ENCODE results near the gene KDM4C. TPM values are rescaled to one million over a fixed set of nuclear protein-coding genes. Genes with fewer than 3 reads are reported as not detected.

The KDM4C gene
- total RNA-seq, 4 donors from 2014 or later = 52.1 to 83.6 (median 65.5) TPM

- 0% methylated on average over 24 to 31 of the region's 42 CpGs for WGBS, 2 donors
- no peaks in the 10 kb centered on the region for H3K36me3 ChIP-seq
- H3K27ac ChIP-seq = peak overlapping the region; percentile 93 to 99 (median 98)
- TF ChIP-seq POLR2A (IDR thresholded peaks at IDR 0.05) (peak in 1 of 2 donors; percentile 36), CTCF (IDR thresholded peaks at IDR 0.05) (peak in 1 of 6 experiments; percentile 13)
- no peaks in the 10 kb centered on the region for H3K9me3 ChIP-seq
- H3K4me1 ChIP-seq = peaks cover 7 to 16% of the 10 kb centered on the region in 2 donors
- intact Hi-C loops (cut with DNase I) = loop anchor here (5.0 kb wide), 1 partner anchor 346 kb away; the partner anchor contains the start of gene UHRF2
- H3K27me3 ChIP-seq = no peaks in the 10 kb centered on the region
- peak; percentile 59 to 61 for DNase-seq
- H3K4me3 ChIP-seq (replicated peaks in 1 of 3) = peak overlapping the region; percentile 90 to 98 (median 96)
Observed at GRCh38 chr9:6758498-6759184, 868 bp downstream of the KDM4C start.

- 23 to 27% methylated on average over 27 of the region's 27 CpGs for whole genome bisulfite sequencing, 2 donors
Observed at GRCh38 chr9:6759185-6759977, 1.6 kb downstream of the KDM4C start.

DNA sequence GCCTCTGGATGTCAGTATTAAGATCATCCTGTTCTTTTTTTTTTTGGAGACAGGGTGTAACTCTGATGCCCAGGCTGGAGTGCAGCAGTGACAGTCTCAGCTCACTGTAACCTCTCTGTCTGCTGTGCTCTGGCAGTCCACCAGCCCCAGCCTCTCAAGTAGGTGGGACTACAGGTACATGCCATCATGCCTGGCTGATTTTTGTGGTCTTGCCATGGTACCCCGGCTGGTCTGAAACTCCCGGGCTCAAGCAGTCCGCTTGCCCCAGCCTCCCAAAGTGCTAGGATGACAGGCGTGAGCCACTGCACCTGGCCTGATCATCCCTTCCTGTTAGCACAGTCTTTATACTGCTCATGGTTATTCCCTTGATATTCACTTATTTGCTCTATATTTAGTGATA lies 3.5 kb downstream of the KDM4C start:
- TF ChIP-seq CTCF (IDR thresholded peaks at IDR 0.05) (no peak), POLR2A (IDR thresholded peaks at IDR 0.05) (no peak)
- peak; percentile 78 for DNase-seq
- Histone ChIP-seq H3K4me3 (replicated peaks in 1 of 3) (no peak overlapping the region), H3K36me3 (no peaks in the 10 kb centered on the region), H3K27ac (peak overlapping the region in 1 of 3 donors; percentile 24), H3K27me3 (no peaks in the 10 kb centered on the region), H3K9me3 (no peaks in the 10 kb centered on the region), H3K4me1 (peaks cover 17 to 31% of the 10 kb centered on the region in 2 donors)
- 39 to 84% methylated on average over 2 to 4 of the region's 4 CpGs for WGBS, 2 donors
- intact Hi-C loops (cut with DNase I) = no loop called here

More at GRCh38 chr9:6759185-6759977, 1.6 kb downstream of the KDM4C start:
- intact Hi-C loops (cut with DNase I) = loop anchor here (5.0 kb wide), 1 partner anchor 347 kb away; the partner anchor contains the start of gene UHRF2
- H3K4me3 ChIP-seq (replicated peaks in 1 of 3) = peak overlapping the region; percentile 90 to 98 (median 96)
- H3K36me3 ChIP-seq = no peaks in the 10 kb centered on the region
- no peak for TF ChIP-seq CTCF (IDR thresholded peaks at IDR 0.05)
- no peak for TF ChIP-seq POLR2A (IDR thresholded peaks at IDR 0.05)
- H3K27me3 ChIP-seq = no peaks in the 10 kb centered on the region
- peak; percentile 28 to 37 for DNase-seq
- peaks cover 7 to 17% of the 10 kb centered on the region in 2 donors for H3K4me1 ChIP-seq
- H3K27ac ChIP-seq = peak overlapping the region; percentile 93 to 99 (median 98)
- H3K9me3 ChIP-seq = no peaks in the 10 kb centered on the region

GRCh38 chr9:6763244-6763643 lies 5.5 kb downstream of the KDM4C start:
- Histone ChIP-seq H3K27me3 (no peaks in the 10 kb centered on the region), H3K36me3 (no peaks in the 10 kb centered on the region), H3K27ac (no peak overlapping the region), H3K9me3 (no peaks in the 10 kb centered on the region), H3K4me1 (peaks cover 20 to 34% of the 10 kb centered on the region in 2 donors), H3K4me3 (replicated peaks in 1 of 3) (no peak overlapping the region)
- TF ChIP-seq CTCF (IDR thresholded peaks at IDR 0.05) = no peak
- TF ChIP-seq POLR2A (IDR thresholded peaks at IDR 0.05) = no peak
- DNase-seq = no peak
- intact Hi-C loops (cut with DNase I) = no loop called here

All from thyroid gland (tissue), 4 donors.